Liver (tissue), 9 donors: ENCODE measurements around the gene TMEM272. TPM values are rescaled to one million over a fixed set of nuclear protein-coding genes. Genes with fewer than 3 reads are reported as not detected.

Experiments
- DNase-seq: peaks from one replicate; pipeline ENCODE4 v3.0.0-alpha.2; 2017; ENCODE audit warnings: low spot score
- H3K27ac ChIP-seq, 2 donors: one replicate each; pipeline ENCODE4 v1.7.0; 2013; ENCODE audit warnings: inconsistent platforms in 2 of 2, low read length in 2 of 2, control low read depth in 1 of 2, low read depth in 1 of 2, mild to moderate bottlenecking in 1 of 2
- H3K27me3 ChIP-seq, 4 donors: one replicate each; pipeline versions ENCODE4 v1.6.1 to v1.7.0; 2013; ENCODE audit warnings: low read length in 3 of 4, inconsistent platforms in 1 of 4, mild to moderate bottlenecking in 1 of 4, moderate library complexity in 1 of 4; ENCODE audit not compliant: control insufficient read depth in 4 of 4, insufficient read depth in 4 of 4
- H3K36me3 ChIP-seq, 4 donors: one replicate each; pipeline versions ENCODE4 v1.6.1 to v1.7.0; 2013; ENCODE audit warnings: low read length in 3 of 4, mild to moderate bottlenecking in 3 of 4, low read depth in 1 of 4, moderate library complexity in 1 of 4; ENCODE audit not compliant: control insufficient read depth in 4 of 4, insufficient read depth in 3 of 4
- H3K4me1 ChIP-seq, 4 donors: one replicate each; pipeline versions ENCODE4 v1.6.1 to v1.7.0; 2013; ENCODE audit warnings: low read length in 3 of 4, mild to moderate bottlenecking in 3 of 4, moderate library complexity in 1 of 4; ENCODE audit not compliant: control insufficient read depth in 4 of 4, insufficient read depth in 4 of 4
- H3K4me3 ChIP-seq, 3 donors: one replicate each; pipeline versions ENCODE4 v1.6.1 to v1.7.0; 2013; ENCODE audit warnings: low read length in 3 of 3, control low read depth in 1 of 3, low read depth in 1 of 3, mild to moderate bottlenecking in 1 of 3
- H3K9ac ChIP-seq, 2 donors: one replicate each; pipeline ENCODE4 v1.7.0; 2013; ENCODE audit warnings: low read length in 2 of 2, mild to moderate bottlenecking in 2 of 2, moderate library complexity in 2 of 2, control low read depth in 1 of 2, low read depth in 1 of 2
- H3K9me3 ChIP-seq, 4 donors: one replicate each; pipeline versions ENCODE4 v1.6.1 to v1.7.0; 2013; ENCODE audit warnings: low read length in 3 of 4; ENCODE audit not compliant: control insufficient read depth in 4 of 4
- ATF3 ChIP-seq: IDR thresholded peaks from 2 replicates; pipeline ENCODE4 v1.6.1; 2016; ENCODE audit warnings: antibody characterized with exemption
- CTCF ChIP-seq: fragments of 150-350 bp; IDR thresholded peaks from 2 replicates; pipeline ENCODE4 v1.5.1; 2017; ENCODE audit warnings: improper control_type of control experiment, low read depth, low read length; ENCODE audit not compliant: missing input control
- EGR1 ChIP-seq, 2 donors: IDR thresholded peaks; 2 replicates each; pipeline ENCODE4 v1.6.1; 2016 to 2018; ENCODE audit warnings: antibody characterized with exemption in 2 of 2, low read depth in 2 of 2
- FOXA1 ChIP-seq: IDR thresholded peaks from 2 replicates; pipeline ENCODE4 v1.6.1; 2016; ENCODE audit warnings: antibody characterized with exemption
- FOXA2 ChIP-seq: IDR thresholded peaks from 2 replicates; pipeline ENCODE4 v1.6.1; 2016; ENCODE audit warnings: antibody characterized with exemption
- GABPA ChIP-seq, 2 donors: IDR thresholded peaks in 1 of 2; conservative IDR thresholded peaks in 1 of 2; 2 replicates each; pipeline ENCODE4 v1.6.1; 2016; ENCODE audit warnings: antibody characterized with exemption in 2 of 2, mild to moderate bottlenecking in 1 of 2, moderate library complexity in 1 of 2
- HNF4A ChIP-seq, 2 donors: conservative IDR thresholded peaks; 2 replicates each; pipeline ENCODE4 v1.6.1; 2016; ENCODE audit warnings: antibody characterized with exemption in 2 of 2, mild to moderate bottlenecking in 2 of 2
- HNF4G ChIP-seq: IDR thresholded peaks from 2 replicates; pipeline ENCODE4 v1.6.1; 2016; ENCODE audit warnings: antibody characterized with exemption
- JUND ChIP-seq, 2 donors: IDR thresholded peaks; 2 replicates each; pipeline ENCODE4 v1.6.1; 2016; ENCODE audit warnings: antibody characterized with exemption in 2 of 2
- NR2F2 ChIP-seq: IDR thresholded peaks from 2 replicates; pipeline ENCODE4 v1.6.1; 2016; ENCODE audit warnings: antibody characterized with exemption
- RAD21 ChIP-seq, 2 donors: IDR thresholded peaks; 2 replicates each; pipeline ENCODE4 v1.6.1; 2016; ENCODE audit warnings: antibody characterized with exemption in 2 of 2, mild to moderate bottlenecking in 2 of 2
- REST ChIP-seq: IDR thresholded peaks from 2 replicates; pipeline ENCODE4 v1.6.1; 2016; ENCODE audit warnings: antibody characterized with exemption, mild to moderate bottlenecking
- RXRA ChIP-seq, 2 donors: IDR thresholded peaks; 2 replicates each; pipeline ENCODE4 v1.6.1; 2017 to 2018; ENCODE audit warnings: antibody characterized with exemption in 2 of 2, mild to moderate bottlenecking in 1 of 2
- SP1 ChIP-seq: IDR thresholded peaks from 2 replicates; pipeline ENCODE4 v1.6.1; 2018; ENCODE audit warnings: antibody characterized with exemption, mild to moderate bottlenecking
- TAF1 ChIP-seq: conservative IDR thresholded peaks from 2 replicates; pipeline ENCODE4 v1.6.1; 2016; ENCODE audit warnings: antibody characterized with exemption, mild to moderate bottlenecking
- YY1 ChIP-seq: IDR thresholded peaks from 2 replicates; pipeline ENCODE4 v1.6.1; 2016; ENCODE audit warnings: antibody characterized with exemption, mild to moderate bottlenecking
- whole genome bisulfite sequencing: extraction: QIAGEN DNeasy Blood & Tissue Kit; methylation state at CpG from one replicate; pipeline ENCODE4 v1.1.7; 2013; 5-methylcytosine and 5-hydroxymethylcytosine counted together
- polyA plus RNA-seq, 2 donors: library from polyadenylated mRNA; stranded (reverse) in 1 of 2; unstranded in 1 of 2; fragments of 200-250 nt in 1 of 2; fragments of >200 nt in 1 of 2; fragmentation: Nextera tagmentation in 1 of 2; extraction: Ambion mirVana in 1 of 2; gene quantifications; one replicate each; pipeline versions ENCODE4 v1.2.1 to v1.2.3, GENCODE V29; 2013 to 2015
- total RNA-seq, 2 donors: library from RNA; depleted of rRNA; stranded (reverse); fragments of >200 nt; gene quantifications; one replicate each; pipeline ENCODE4 v1.2.3, GENCODE V29; 2014
- donor health status: healthy.
- donor health status: healthy.
- donor health status: healthy.
- donor health status: healthy.
- donor health status: healthy.

TMEM272 gene
- total and polyA plus RNA-seq, 4 donors = 0.02 to 0.42 (median 0.10) TPM

- no peak for DNase-seq
- Histone ChIP-seq H3K27ac (peak overlapping the region; percentile 12 to 31), H3K4me1 (peaks cover 4 to 38% (median 22%) of the 10 kb centered on the region in 4 donors), H3K4me3 (no peak overlapping the region), H3K36me3 (peaks cover 0 to 2% (median 0%) of the 10 kb centered on the region in 4 donors), H3K27me3 (no peaks in the 10 kb centered on the region), H3K9ac (no peak overlapping the region), H3K9me3 (no peaks in the 10 kb centered on the region)
- 41% methylated on average over 7 of the region's 7 CpGs for WGBS
- peak in 1 of 2 donors; percentile 32 for TF ChIP-seq RAD21 (IDR thresholded peaks at IDR 0.05)
- no peak for TF ChIP-seq HNF4G
- TF ChIP-seq GABPA (IDR thresholded peaks at IDR 0.05 in 1 of 2, conservative IDR thresholded peaks at IDR 0.05 in 1 of 2) = no peak
- no peak for TF ChIP-seq REST
- TF ChIP-seq FOXA1 = no peak
- no peak for TF ChIP-seq JUND (IDR thresholded peaks at IDR 0.05)
- peak; percentile 21 for TF ChIP-seq CTCF
- no peak for TF ChIP-seq TAF1
- peak; percentile 51 to 59 for TF ChIP-seq HNF4A (conservative IDR thresholded peaks at IDR 0.05)
- TF ChIP-seq YY1 = no peak
- TF ChIP-seq NR2F2 = no peak
- TF ChIP-seq SP1 = peak; percentile 59
- no peak for TF ChIP-seq ATF3
- peak; percentile 28 to 59 for TF ChIP-seq RXRA (IDR thresholded peaks at IDR 0.05)
- TF ChIP-seq EGR1 (IDR thresholded peaks at IDR 0.05; ENCODE audit: low read depth in 2 of 2) = no peak
These were observed 43.3 kb downstream of the TMEM272 start for GRCh38 chr13:51801631-51802099.

GRCh38 chr13:51800486-51800885 lies 44.5 kb downstream of the TMEM272 start:
- 39% methylated on average over 5 of the region's 5 CpGs for WGBS
- H3K4me3 ChIP-seq = no peak overlapping the region
- TF ChIP-seq SP1 (peak; percentile 8), JUND (IDR thresholded peaks at IDR 0.05) (no peak), ATF3 (no peak), HNF4G (no peak), REST (no peak), YY1 (peak; percentile 29), FOXA1 (no peak), RXRA (IDR thresholded peaks at IDR 0.05) (peak in 1 of 2 donors; percentile 45), NR2F2 (no peak), FOXA2 (peak; percentile 69), GABPA (IDR thresholded peaks at IDR 0.05 in 1 of 2, conservative IDR thresholded peaks at IDR 0.05 in 1 of 2) (no peak), TAF1 (no peak), EGR1 (IDR thresholded peaks at IDR 0.05; ENCODE audit: low read depth in 2 of 2) (no peak), CTCF (no peak)

More at GRCh38 chr13:51800486-51800885, 44.5 kb downstream of the TMEM272 start:
- Histone ChIP-seq H3K9me3 (no peaks in the 10 kb centered on the region), H3K4me1 (peaks cover 4 to 38% (median 22%) of the 10 kb centered on the region in 4 donors), H3K27ac (peak overlapping the region in 1 of 2 donors; percentile 27), H3K36me3 (peaks cover 0 to 5% (median 0%) of the 10 kb centered on the region in 4 donors), H3K9ac (no peak overlapping the region), H3K27me3 (no peaks in the 10 kb centered on the region)
- DNase-seq = no peak
